Measurements from ENCODE around the gene TRPT1. TPM values are rescaled to one million over a fixed set of nuclear protein-coding genes. Genes with fewer than 3 reads are reported as not detected.
"Not testable (repeated sequence)": the region's sequence is repeated elsewhere in the genome, so short reads cannot be mapped to it uniquely, and the experiment has no call there.

The TRPT1 gene
- total RNA-seq, 1 experiment from 2014 or later, result 56.1 TPM

DNA sequence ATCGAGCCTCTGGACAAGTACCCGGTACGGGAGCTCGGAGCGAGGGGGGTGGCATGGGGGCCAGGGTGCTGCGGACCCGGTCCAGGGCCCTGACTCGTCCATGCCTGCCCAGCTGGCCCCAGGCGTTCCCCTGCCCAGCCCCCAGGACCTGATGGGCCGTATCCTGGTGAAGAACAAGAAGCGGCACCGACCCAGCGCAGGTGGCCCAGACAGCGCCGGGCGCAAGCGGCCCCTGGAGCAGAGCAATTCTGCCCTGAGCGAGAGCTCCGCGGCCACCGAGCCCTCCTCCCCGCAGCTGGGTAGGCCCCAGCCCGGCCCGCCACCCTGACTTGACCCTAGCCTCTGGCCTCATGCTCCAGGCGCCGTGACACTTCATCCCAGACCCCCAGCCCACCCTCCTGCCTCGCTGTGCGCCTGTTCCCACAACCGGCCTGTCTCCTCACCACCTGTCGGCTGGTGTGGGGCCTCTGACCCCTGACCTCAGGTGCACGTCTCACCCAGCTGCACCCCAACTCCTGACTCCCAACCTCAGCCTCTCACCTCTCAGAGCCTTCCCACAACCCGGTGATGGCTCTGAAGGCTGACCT lies 33.1 kb upstream of the TRPT1 start:
- DNase-seq (ENCODE audit: low spot score), result no peak

DNA sequence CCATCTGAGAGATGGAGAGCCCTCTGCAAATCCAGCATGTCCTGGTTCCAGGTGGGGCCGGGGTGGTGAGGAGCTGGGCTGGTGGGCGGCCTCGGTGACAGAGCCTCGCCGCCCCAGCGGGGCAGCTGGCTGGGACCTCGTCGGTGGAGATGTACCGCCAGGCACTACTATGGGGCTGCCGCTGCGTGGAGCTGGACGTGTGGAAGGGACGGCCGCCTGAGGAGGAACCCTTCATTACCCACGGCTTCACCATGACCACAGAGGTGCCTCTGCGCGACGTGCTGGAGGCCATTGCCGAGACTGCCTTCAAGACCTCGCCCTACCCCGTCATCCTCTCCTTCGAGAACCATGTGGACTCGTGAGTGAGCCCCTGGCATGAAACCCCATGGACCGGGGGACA lies 32.4 kb upstream of the TRPT1 start:
- DNase-seq (ENCODE audit: low spot score), result no peak

DNA sequence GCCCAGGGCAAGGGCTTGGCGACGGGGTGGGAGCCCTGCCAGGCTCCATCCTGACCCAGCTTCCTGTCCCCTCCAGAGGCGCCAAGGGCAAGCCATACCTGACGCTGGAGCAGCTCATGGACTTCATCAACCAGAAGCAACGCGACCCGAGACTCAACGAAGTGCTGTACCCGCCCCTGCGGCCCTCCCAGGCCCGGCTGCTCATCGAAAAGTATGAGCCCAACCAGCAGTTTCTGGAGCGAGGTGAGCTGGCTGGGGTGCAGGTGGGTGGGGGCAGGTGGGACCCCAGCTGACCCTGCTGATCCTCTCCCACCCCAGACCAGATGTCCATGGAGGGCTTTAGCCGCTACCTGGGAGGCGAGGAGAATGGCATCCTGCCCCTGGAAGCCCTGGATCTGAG lies 30.3 kb upstream of the TRPT1 start:
- DNase-seq (ENCODE audit: low spot score), result no peak

- no peak for DNase-seq (ENCODE audit: low spot score)
Measured at GRCh38 chr11:64255135-64256128, 29.4 kb upstream of the TRPT1 start.

DNA sequence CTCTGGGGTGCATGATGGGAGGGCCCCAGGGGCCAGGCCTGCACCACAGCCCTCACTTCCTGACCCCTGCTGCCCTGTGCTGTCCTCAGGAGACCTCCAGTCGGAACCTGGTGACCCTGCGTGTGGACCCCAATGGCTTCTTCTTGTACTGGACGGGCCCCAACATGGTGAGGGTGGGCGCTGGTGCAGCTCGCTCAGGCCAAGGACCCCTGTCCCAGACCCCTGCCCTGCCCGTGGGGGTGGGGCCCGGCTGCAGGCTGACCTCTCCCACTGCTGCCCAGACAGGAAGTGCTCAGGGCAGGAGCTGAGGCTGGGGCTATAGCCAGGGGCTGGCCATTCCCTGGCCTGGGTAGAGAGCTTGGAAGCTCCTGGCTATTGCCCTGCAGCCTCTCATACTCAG lies 28.3 kb upstream of the TRPT1 start:
- DNase-seq (ENCODE audit: low spot score), result no peak

GRCh38 chr11:64253481-64253880 lies 27.5 kb upstream of the TRPT1 start:
- DNase-seq (ENCODE audit: low spot score), result no peak

DNA sequence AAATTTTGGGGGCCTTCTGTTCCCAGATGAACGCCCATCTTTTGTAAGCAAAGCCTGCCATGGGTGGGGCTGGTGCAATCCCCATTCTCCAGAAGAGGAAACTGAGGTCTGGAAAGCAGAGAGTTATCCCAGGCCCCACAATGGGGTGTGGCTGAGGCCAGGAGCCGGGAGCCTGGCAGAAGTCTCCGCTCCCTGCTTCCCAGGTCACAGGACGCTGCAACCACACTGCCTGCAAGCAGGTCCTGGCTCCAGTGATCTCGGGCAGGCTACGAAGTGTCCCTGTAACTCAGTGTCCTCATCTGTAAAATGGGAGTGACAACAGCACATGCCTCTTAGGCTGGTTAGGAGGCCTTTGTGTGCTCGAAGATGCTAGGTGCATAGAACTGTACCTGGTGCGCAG lies 27.1 kb upstream of the TRPT1 start:
- DNase-seq (ENCODE audit: low spot score), result no peak

DNA sequence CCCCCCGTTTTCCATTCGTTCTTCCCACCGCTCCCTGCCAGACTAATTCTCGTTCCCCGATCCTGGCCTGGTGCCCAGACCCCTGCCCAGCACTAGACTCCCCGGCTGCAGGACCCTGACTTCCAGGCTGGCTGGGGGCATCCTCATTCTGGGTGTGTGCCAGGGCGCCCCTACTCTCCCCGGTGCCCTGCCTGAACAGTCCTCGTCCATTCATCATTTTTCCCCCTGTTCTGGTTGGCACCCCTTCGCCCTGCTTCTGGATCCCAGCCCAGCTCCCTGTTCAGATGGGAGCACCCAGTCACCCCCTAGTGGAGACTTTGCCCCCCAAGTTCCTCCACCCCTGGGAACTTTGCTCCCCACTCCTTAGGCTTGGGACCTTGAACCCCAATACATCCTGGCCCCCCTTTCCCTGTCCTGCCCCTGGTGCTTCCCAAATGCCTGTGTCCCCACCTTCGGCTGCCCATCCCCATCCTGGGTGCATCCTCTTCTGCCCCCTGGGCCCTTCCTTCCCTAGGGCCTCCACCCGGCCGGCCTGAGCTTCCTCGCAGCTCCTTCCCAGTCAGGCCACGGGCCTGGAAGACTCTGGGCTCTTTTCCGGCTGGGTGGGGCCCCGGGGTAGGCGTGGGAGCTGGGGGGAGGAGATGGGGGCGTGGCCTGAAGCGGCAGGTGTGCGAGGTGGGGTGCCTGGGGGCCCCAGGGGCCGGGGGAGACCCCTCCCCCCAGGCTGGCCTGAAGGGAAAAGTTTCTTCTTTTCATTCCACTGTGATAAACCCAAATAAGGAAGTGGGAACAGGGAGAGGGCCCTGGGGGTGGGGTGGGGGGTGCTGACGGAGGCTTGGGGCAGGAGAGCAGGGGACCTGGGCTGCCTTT lies 26.3 kb upstream of the TRPT1 start:
- DNase-seq (ENCODE audit: low spot score), result no peak

GRCh38 chr11:64251753-64252002 lies 25.7 kb upstream of the TRPT1 start:
- DNase-seq (ENCODE audit: low spot score), result no peak

- DNase-seq (ENCODE audit: low spot score), result no peak
Measured at GRCh38 chr11:64251016-64251752, 25.2 kb upstream of the TRPT1 start, which contains the start of gene PLCB3. TSS of gene PLCB3 (plus strand) at chr11:64251530. CDS start at chr11:64251650, 120 bp downstream.

- DNase-seq (ENCODE audit: low spot score), result no peak
Measured at GRCh38 chr11:64250415-64251015, 24.5 kb upstream of the TRPT1 start.

GRCh38 chr11:64249563-64250414 lies 23.8 kb upstream of the TRPT1 start:
- DNase-seq (ENCODE audit: low spot score), result no peak

DNA sequence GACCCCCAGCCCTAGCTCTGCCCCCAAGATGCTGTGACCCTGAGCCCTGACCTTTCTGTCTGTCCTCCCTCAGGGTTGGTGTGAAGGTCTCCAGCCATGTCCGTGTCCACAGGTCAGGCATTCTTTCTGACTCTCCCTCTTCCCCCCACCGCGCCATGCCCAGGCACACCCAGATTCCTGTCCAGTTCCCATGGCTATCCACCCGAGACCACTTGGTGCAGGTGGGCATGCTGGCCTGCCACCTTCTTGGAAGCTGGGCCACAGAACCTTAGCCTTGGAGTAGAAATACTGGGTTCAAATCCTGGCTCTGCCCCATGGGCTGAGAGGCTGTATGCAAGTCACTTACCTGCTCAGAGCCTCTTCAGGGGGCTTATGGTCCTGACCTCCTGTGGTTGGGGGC lies 23.1 kb upstream of the TRPT1 start:
- no peak for DNase-seq (ENCODE audit: low spot score)

DNA sequence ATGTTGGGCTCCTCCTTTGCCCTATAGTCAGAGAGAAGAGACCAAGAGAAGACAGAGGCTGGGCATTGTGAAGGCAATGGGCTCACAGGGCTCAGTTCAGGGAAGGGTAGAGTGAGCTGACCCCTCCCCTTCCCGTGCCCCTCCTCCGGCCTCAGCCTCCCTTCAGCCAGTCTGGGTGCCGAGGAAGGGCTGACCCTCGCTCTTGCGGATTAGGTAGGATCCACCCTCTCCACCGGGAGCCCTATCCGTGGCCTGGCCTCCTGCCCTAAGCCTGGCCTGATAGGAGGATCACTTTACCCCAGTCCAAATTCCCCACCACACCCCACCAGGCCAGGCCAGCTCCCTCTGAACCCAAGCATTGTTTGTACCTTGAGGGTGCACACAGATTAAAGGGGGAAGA lies 22.6 kb upstream of the TRPT1 start:
- DNase-seq (ENCODE audit: low spot score), result no peak

DNA sequence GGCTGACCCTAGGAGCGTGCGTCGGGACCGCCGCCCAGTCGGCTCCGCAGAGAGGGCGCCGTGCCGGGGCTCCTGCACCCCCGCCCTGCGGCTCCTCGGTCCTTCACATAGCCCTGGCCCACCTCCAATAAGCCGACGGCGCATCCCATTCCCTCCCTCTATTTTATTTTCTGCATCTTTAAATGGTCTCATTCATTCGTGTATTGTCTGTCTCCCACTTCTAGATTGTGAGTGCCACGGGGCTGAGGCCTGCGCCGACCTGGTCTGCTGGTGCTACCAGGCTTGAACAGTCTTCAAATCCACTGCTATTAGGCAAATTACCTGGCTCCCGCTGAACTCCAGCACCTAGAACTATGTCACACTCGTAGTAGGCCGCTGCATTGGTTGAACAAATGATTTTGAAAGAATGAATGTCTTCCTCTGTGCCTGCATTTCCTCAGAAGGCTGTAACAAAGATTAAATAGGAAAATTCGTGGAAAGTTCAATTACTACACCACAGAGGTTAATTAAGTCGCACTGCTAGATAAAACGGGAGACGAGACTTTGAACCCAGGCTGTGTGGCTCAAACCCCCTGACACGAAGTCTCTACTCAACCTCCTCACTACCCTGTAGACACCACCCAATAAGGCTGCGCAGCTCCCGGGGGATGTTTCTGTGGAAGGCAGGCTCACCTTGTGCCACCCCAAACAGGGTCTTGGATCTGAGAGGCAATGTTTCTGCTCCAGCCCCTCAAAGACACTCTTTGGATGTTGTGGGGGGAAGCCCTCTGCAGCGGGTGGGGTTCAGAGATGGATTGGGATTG lies 21.9 kb upstream of the TRPT1 start:
- DNase-seq (ENCODE audit: low spot score), result no peak

DNA sequence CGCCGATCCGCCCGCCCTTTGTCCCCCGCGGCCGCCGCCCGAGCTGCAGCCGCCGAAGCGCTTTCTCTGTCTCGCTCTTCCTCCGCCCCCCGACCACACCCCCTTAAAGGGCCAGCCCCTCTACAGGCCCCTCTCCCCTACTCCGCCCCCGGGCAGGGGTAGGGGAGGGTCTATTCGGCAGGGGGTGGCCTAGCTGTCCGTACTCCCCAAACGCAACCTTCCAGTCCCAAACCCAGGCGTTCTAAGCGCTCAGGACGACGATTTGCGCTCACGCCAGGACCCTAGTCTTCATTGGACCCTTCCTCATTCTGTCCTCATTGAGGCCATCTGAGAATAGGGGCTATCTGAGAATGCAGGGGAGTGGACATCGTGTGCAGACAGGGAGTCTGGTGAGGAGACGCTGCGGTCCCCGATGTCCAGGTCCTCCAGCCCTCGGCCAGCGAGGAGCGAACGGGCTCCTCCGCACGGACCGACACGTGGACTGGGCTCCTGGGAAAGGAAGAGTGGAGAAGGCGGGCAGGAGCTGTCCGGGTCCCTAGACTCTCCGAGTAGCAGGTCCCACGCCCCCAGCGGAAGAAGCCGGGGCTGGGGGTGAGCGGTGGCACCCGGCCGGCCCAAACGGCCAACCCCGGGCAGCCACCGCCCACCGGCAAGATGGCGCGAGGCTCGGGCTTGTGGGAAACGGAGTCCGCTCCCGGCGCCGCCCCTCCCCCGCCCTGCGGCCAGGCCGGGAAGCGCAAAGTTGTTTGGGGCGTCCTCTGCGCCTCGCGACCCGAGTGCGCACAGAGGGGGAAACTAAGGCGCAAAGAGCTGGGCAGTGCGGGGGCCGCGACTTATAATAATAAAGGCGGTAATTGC lies 21.1 kb upstream of the TRPT1 start, which contains the start of gene PPP1R14B:
PPP1R14B (minus strand) TSS at position 73 of the 858 bp plus-strand sequence. CDS start 270 bp downstream, outside the sequence.
- DNase-seq (ENCODE audit: low spot score), result peak; percentile 77

DNA sequence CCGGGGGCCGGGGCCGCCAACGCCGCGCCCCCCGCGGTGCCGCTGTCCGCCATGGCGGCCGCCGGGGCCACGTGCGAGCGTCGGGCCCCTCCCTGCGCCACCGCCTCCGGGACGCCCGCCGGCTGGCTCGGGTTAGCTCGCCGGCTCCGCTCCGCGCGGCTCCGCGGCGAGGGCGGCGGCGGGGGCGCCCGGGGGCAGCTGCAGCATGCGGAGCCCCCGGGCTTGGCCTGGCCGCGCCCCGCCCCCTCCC lies 20.6 kb upstream of the TRPT1 start:
- DNase-seq (ENCODE audit: low spot score), result not testable (repeated sequence)

- peak; percentile 82 for DNase-seq (ENCODE audit: low spot score)
Measured at GRCh38 chr11:64245797-64246620, 20.0 kb upstream of the TRPT1 start.
